Osteoblast (primary cell): Measurements from ENCODE around the gene NUMA1. TPM values are rescaled to one million over a fixed set of nuclear protein-coding genes. Genes with fewer than 3 reads are reported as not detected.

Source experiments
- DNase-seq: peaks from one replicate; pipeline ENCODE4 v3.0.0; 2011; ENCODE audit warnings: low spot score, mixed read lengths; ENCODE audit not compliant: insufficient read length; ENCODE audit errors: missing footprints
- H2AFZ ChIP-seq: 2 replicates; pipeline ENCODE4 v1.6.0; 2011; ENCODE audit warnings: mild to moderate bottlenecking, low read length
- H3K27ac ChIP-seq: 2 replicates; pipeline ENCODE4 v1.5.1; 2011; ENCODE audit warnings: mild to moderate bottlenecking, low read depth, low read length, moderate library complexity
- H3K27me3 ChIP-seq: 2 replicates; pipeline ENCODE4 v1.6.0; 2012; ENCODE audit warnings: mild to moderate bottlenecking, control low read depth, inconsistent platforms, low read length, moderate library complexity; ENCODE audit not compliant: insufficient read depth
- H3K36me3 ChIP-seq: 2 replicates; pipeline ENCODE4 v1.5.1; 2011; ENCODE audit warnings: mild to moderate bottlenecking, low read length, control low read depth, moderate library complexity; ENCODE audit not compliant: insufficient read depth
- H3K4me1 ChIP-seq: 2 replicates; pipeline ENCODE4 v1.5.1; 2011; ENCODE audit warnings: mild to moderate bottlenecking, low read length, control low read depth, moderate library complexity; ENCODE audit not compliant: insufficient read depth
- H3K4me2 ChIP-seq: 2 replicates; pipeline ENCODE4 v1.6.0; 2011; ENCODE audit warnings: mild to moderate bottlenecking, low read length; ENCODE audit not compliant: insufficient read depth
- H3K4me3 ChIP-seq: fragments of 200-600 bp; sonication (generic); 3 replicates; pipeline ENCODE4 v1.5.1; 2012; ENCODE audit warnings: mild to moderate bottlenecking, low read length, inconsistent platforms; ENCODE audit not compliant: insufficient read depth
- H3K79me2 ChIP-seq: 2 replicates; pipeline ENCODE4 v1.6.0; 2012; ENCODE audit warnings: mild to moderate bottlenecking, low read length, control low read depth, inconsistent platforms; ENCODE audit not compliant: insufficient read depth
- H3K9me3 ChIP-seq: 2 replicates; pipeline ENCODE4 v1.5.1; 2011; ENCODE audit warnings: low read depth, low read length, control low read depth
- H4K20me1 ChIP-seq: 2 replicates; pipeline ENCODE4 v1.6.0; 2012; ENCODE audit warnings: mild to moderate bottlenecking, low read length, control low read depth; ENCODE audit not compliant: insufficient read depth
- total RNA-seq: library from RNA; depleted of rRNA; stranded (reverse); fragments of >200 nt; gene quantifications from 2 replicates; pipeline ENCODE4 v1.2.3, GENCODE V29; 2012
- TF ChIP-seq, protein P1 (sequence below): IDR thresholded peaks from 2 replicates; pipeline ENCODE4 v1.5.1; 2011; ENCODE audit warnings: mild to moderate bottlenecking, low read depth, low read length, moderate library complexity; ENCODE audit errors: extremely low read depth

NUMA1 gene
- total RNA-seq, 1 donor = 176 TPM

DNA sequence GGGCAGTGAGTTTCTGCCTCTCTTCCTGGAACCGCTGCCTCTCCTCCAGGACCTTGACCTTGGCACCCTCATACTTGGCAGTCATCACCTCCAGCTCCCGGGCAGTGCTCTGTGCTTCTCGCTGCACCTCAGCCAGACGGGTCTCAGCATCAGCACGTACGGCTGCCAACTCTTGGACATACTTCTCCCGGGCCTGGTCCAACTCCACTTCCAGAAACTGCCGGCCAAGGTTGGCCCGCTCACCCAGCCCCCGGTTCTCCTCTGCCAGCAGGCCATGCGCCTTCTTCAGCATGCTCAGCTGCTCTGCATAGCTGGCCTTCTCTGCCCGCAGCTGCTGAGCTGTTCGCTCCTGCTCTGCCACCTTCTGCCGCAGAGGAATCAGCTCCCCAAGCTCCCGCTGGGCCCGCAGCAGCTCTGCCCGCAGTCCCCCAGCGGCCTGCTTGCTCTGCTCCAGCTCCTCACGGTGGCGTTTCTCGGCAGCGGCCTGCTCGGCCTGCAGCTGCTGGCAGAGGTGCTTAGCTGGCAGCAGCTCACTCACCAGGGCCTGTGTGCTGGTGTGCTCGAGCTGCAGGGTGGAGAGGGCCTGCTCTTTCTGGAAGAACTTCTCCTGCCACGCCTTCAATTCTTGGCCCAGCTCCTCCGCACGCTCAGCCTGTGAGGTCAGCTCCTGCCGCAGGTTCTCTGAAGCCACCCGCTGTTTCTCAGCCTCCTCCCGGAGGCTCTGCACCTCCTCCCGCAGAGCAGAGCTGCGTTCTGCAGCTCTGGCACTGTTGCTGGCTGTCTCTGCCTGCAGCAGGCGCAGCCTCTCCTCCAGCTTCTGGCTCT lies 67.2 kb downstream of the NUMA1 start:
- H2AFZ ChIP-seq = no peak overlapping the region
- H3K4me3 ChIP-seq = no peak overlapping the region
- peak; percentile 85 for DNase-seq
- H3K4me2 ChIP-seq = no peak overlapping the region
- H3K27ac ChIP-seq = no peak overlapping the region
- peaks cover 22% of the 10 kb centered on the region for H3K79me2 ChIP-seq
- TF ChIP-seq, protein P1, sequence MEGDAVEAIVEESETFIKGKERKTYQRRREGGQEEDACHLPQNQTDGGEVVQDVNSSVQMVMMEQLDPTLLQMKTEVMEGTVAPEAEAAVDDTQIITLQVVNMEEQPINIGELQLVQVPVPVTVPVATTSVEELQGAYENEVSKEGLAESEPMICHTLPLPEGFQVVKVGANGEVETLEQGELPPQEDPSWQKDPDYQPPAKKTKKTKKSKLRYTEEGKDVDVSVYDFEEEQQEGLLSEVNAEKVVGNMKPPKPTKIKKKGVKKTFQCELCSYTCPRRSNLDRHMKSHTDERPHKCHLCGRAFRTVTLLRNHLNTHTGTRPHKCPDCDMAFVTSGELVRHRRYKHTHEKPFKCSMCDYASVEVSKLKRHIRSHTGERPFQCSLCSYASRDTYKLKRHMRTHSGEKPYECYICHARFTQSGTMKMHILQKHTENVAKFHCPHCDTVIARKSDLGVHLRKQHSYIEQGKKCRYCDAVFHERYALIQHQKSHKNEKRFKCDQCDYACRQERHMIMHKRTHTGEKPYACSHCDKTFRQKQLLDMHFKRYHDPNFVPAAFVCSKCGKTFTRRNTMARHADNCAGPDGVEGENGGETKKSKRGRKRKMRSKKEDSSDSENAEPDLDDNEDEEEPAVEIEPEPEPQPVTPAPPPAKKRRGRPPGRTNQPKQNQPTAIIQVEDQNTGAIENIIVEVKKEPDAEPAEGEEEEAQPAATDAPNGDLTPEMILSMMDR = no peak
- peaks cover 95% of the 10 kb centered on the region for H3K36me3 ChIP-seq
- peaks cover 52% of the 10 kb centered on the region for H4K20me1 ChIP-seq
- H3K9me3 ChIP-seq = no peaks in the 10 kb centered on the region
- no peaks in the 10 kb centered on the region for H3K27me3 ChIP-seq
- H3K4me1 ChIP-seq = no peaks in the 10 kb centered on the region

DNA sequence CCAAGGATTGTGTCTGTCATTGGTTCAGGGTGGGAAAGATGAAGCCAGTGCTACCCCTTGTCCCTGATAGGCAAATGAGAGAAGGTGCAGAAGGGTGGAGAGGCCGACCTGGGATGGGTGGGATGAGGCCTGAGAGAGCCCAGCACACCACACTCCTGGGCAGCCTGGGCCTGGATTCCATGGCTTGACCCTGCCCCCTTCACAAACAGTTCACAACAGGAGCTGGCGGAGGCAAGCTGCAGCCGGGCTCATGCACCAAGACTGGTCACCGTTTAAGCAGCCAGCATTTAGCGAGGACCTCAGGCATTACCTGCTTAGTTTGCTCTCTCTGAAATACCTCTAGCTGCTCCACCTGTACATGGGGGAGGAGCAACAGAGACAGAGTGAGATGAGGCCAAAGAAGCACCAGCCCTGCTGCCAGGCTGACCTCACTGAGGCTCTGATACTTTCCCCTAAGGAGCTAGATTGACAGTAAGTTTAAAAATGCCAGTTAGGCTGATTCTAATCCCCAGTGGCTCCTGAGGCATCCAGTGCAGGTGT lies 68.2 kb downstream of the NUMA1 start:
- H3K27me3 ChIP-seq = no peaks in the 10 kb centered on the region
- H3K4me1 ChIP-seq = no peaks in the 10 kb centered on the region
- H3K4me3 ChIP-seq = no peak overlapping the region
- H3K36me3 ChIP-seq = peaks cover 95% of the 10 kb centered on the region
- H4K20me1 ChIP-seq = peaks cover 54% of the 10 kb centered on the region
- DNase-seq = peak; percentile 60
- H2AFZ ChIP-seq = no peak overlapping the region
- H3K27ac ChIP-seq = no peak overlapping the region
- H3K4me2 ChIP-seq = no peak overlapping the region
- no peaks in the 10 kb centered on the region for H3K9me3 ChIP-seq
- TF ChIP-seq, protein P1 = no peak
- peaks cover 22% of the 10 kb centered on the region for H3K79me2 ChIP-seq

- Histone ChIP-seq H3K9me3 (no peaks in the 10 kb centered on the region), H2AFZ (no peak overlapping the region), H3K79me2 (peaks cover 22% of the 10 kb centered on the region), H3K4me3 (no peak overlapping the region), H3K4me2 (no peak overlapping the region), H4K20me1 (peaks cover 49% of the 10 kb centered on the region), H3K27me3 (no peaks in the 10 kb centered on the region), H3K27ac (no peak overlapping the region), H3K4me1 (no peaks in the 10 kb centered on the region), H3K36me3 (peaks cover 96% of the 10 kb centered on the region)
- TF ChIP-seq, protein P1 = no peak
- peak; percentile 65 for DNase-seq
Measured at GRCh38 chr11:72010529-72011233, 69.7 kb downstream of the NUMA1 start.

- H3K9me3 ChIP-seq = no peaks in the 10 kb centered on the region
- no peaks in the 10 kb centered on the region for H3K4me1 ChIP-seq
- H2AFZ ChIP-seq = no peak overlapping the region
- DNase-seq = no peak
- no peaks in the 10 kb centered on the region for H3K27me3 ChIP-seq
- TF ChIP-seq, protein P1 = no peak
- peaks cover 96% of the 10 kb centered on the region for H3K36me3 ChIP-seq
- H3K4me3 ChIP-seq = no peak overlapping the region
- H3K79me2 ChIP-seq = peaks cover 22% of the 10 kb centered on the region
- H3K27ac ChIP-seq = no peak overlapping the region
- no peak overlapping the region for H3K4me2 ChIP-seq
- peaks cover 53% of the 10 kb centered on the region for H4K20me1 ChIP-seq
Measured at GRCh38 chr11:72009156-72009555, 71.2 kb downstream of the NUMA1 start.
